Activated CD8-positive, alpha-beta T cell treated with anti-CD3 and anti-CD28 coated beads for 36 hours (primary cell): Measurements from ENCODE around the gene RFX2. TPM values are rescaled to one million over a fixed set of nuclear protein-coding genes. Genes with fewer than 3 reads are reported as not detected.
A peak's percentile ranks its signal among the peaks of the same experiment; 100 is the strongest.

Experiments
- ATAC-seq: fragments of 200-7000 bp; cut with Tn5 transposase; one replicate; pipeline ENCODE4 v1.10.0; 2021; ENCODE audit warnings: mild to moderate bottlenecking, moderate library complexity
- CTCF ChIA-PET: fragments of 350-600 bp; sonication (Branson Sonifier 250); formaldehyde crosslinking; loops from one replicate; lab custom pipeline; 2021; ENCODE audit warnings: antibody characterized with exemption; lab: Charles Lee
- POLR2A ChIA-PET: fragments of 350-600 bp; sonication (Branson Sonifier 250); formaldehyde crosslinking; loops from one replicate; lab custom pipeline; 2021; ENCODE audit warnings: antibody characterized with exemption; lab: Charles Lee
- DNase-seq: peaks from one replicate; pipeline ENCODE4 v3.0.0-alpha.2; 2020
- H3K27ac Mint-ChIP-seq: one replicate; pipeline ENCODE4 v1.8.0; 2021; ENCODE audit warnings: mild to moderate bottlenecking, mixed read lengths
- H3K27me3 Mint-ChIP-seq: one replicate; pipeline ENCODE4 v1.8.0; 2021; ENCODE audit warnings: mixed read lengths
- H3K36me3 Mint-ChIP-seq: one replicate; pipeline ENCODE4 v1.8.0; 2021; ENCODE audit warnings: low read depth, mixed read lengths
- H3K4me1 Mint-ChIP-seq: one replicate; pipeline ENCODE4 v1.8.0; 2021; ENCODE audit warnings: low read depth, mixed read lengths
- H3K4me3 Mint-ChIP-seq: one replicate; pipeline ENCODE4 v1.8.0; 2021; ENCODE audit warnings: mild to moderate bottlenecking, moderate library complexity, mixed read lengths
- H3K9me3 Mint-ChIP-seq: one replicate; pipeline ENCODE4 v1.8.0; 2021; ENCODE audit warnings: mixed read lengths
- intact Hi-C: fragments of 100-400 bp; cut with micrococcal nuclease; formaldehyde crosslinking; loops from one replicate; pipeline ENCODE4 v1.10.0; 2022
- total RNA-seq, 2 experiments: library from RNA; stranded (reverse); gene quantifications; one replicate each; pipeline ENCODE4 v1.2.3, GENCODE V29; 2021
- TF ChIP-seq, protein P1 (sequence below): fragments of 200-600 bp; IDR thresholded peaks from one replicate; pipeline ENCODE4 v1.8.0; 2022; ENCODE audit warnings: antibody characterized with exemption, mild to moderate bottlenecking

The RFX2 gene
- total RNA-seq, 2 experiments from 2014 or later = 8.9 to 10.5 TPM

- CTCF ChIA-PET = interaction anchor here (0.6 to 0.8 kb wide), 2 partner anchors 60 to 263 kb away, joined by 3 read pairs; partner anchors contain the start of gene NRTN
These were observed 43.3 kb downstream of the RFX2 start for GRCh38 chr19:6066661-6067646.

GRCh38 chr19:6065685-6066374 lies 44.5 kb downstream of the RFX2 start:
- TF ChIP-seq, protein P1, sequence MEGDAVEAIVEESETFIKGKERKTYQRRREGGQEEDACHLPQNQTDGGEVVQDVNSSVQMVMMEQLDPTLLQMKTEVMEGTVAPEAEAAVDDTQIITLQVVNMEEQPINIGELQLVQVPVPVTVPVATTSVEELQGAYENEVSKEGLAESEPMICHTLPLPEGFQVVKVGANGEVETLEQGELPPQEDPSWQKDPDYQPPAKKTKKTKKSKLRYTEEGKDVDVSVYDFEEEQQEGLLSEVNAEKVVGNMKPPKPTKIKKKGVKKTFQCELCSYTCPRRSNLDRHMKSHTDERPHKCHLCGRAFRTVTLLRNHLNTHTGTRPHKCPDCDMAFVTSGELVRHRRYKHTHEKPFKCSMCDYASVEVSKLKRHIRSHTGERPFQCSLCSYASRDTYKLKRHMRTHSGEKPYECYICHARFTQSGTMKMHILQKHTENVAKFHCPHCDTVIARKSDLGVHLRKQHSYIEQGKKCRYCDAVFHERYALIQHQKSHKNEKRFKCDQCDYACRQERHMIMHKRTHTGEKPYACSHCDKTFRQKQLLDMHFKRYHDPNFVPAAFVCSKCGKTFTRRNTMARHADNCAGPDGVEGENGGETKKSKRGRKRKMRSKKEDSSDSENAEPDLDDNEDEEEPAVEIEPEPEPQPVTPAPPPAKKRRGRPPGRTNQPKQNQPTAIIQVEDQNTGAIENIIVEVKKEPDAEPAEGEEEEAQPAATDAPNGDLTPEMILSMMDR = no peak
- CTCF ChIA-PET = no interaction called here
- DNase-seq = peak; percentile 75
- Mint-ChIP-seq H3K27me3 (no peaks in the 10 kb centered on the region), H3K9me3 (peaks cover 3% of the 10 kb centered on the region), H3K27ac (peak overlapping the region; percentile 1), H3K36me3 (peaks cover 3% of the 10 kb centered on the region), H3K4me1 (peaks cover 50% of the 10 kb centered on the region), H3K4me3 (no peak overlapping the region)
- POLR2A ChIA-PET = interaction anchor here (0.6 kb wide), 1 partner anchor 51 kb away, joined by 3 read pairs; no protein-coding TSS in a partner anchor
- intact Hi-C loops = no loop called here
- peak; percentile 40 for ATAC-seq

More at GRCh38 chr19:6066661-6067646, 43.3 kb downstream of the RFX2 start:
- TF ChIP-seq, protein P1 = no peak
- Mint-ChIP-seq H3K4me1 (peaks cover 40% of the 10 kb centered on the region), H3K9me3 (peaks cover 3% of the 10 kb centered on the region), H3K27me3 (no peaks in the 10 kb centered on the region), H3K36me3 (peaks cover 3% of the 10 kb centered on the region), H3K4me3 (no peak overlapping the region), H3K27ac (no peak overlapping the region)
- intact Hi-C loops = no loop called here
- DNase-seq (no peak), ATAC-seq (no peak)
- POLR2A ChIA-PET = interaction anchor here (0.7 kb wide), 1 partner anchor 12 kb away, joined by 3 read pairs; no protein-coding TSS in a partner anchor

DNA sequence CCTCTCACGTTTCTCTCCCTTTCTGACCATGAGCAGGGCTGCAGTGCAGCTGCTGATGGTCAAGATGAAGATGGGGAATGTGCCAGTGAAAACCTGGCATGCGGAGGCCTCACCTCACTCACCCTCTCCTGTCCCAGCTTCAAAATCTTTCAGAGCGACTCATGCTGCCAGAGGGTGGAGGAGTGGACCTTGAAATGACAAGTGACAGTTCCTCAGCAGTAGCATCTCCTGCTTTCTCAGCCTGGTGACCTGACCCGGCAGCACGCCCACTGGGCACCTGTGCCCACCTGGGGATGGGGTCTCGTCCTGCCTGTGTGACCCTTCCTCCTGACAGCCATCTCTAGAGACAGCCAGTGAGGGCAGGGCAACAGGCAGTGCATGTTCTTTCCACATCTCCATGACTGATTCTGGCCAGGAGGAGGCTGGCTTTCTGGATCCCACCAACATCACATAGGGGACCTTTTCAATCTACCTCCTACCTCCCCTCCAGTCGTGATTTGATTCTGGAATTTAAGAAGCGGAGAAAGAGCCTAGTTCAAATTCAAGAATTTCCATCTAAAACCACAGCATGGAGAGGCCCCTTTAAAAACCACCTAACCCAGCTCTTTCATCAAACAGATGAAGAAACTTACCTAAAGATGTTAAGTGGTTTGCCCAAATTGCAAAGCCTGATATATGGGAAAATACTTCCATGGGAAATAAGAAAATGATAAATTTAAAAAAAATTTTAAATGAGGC lies 45.8 kb downstream of the RFX2 start:
- H3K4me3 Mint-ChIP-seq = no peak overlapping the region
- CTCF ChIA-PET = interaction anchor here (1.0 to 3.4 kb wide), 2 partner anchors 16 to 61 kb away, joined by 4 to 21 read pairs; no protein-coding TSS in a partner anchor

DNA sequence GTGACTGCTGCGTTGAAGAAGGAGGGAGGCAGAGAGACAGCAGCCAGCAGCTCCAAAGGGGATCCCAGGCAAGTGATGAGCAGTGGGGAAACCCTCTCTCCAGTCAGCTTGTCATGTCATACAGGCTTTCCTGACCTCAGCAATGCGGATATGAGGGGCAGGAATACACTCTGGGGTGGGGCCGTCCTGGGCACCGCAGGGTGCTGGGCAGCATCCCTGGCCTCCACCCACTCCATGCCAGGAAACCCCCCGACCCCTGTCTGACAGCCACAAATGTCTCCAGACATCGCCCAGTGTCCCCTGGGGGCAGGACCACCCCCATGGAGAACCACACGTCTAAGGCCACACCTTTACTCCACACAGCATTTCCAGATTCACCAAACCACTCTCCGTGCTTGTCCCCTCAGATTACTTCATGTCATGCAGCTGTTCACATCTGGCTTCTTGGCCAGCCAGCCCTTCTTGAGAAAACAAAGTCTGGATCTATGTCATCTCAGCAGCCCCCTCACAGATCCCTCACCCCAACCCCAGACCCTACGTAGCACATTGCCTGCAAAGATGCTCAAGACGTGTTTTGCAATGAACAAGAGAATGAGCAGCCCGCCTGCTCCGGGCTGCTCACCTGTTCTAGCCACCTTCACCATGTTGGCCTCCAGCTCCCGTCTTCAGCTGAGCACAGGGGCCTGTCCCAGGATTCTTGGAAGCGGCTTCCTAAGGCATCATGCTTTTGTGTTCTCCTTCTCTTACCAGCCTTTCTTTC lies 46.5 kb downstream of the RFX2 start:
- H3K27ac Mint-ChIP-seq = no peak overlapping the region
- no peaks in the 10 kb centered on the region for H3K9me3 Mint-ChIP-seq
- ChIA-PET CTCF (interaction anchor here (3.4 kb wide), 1 partner anchor 15 kb away, joined by 21 read pairs; no protein-coding TSS in a partner anchor), POLR2A (interaction anchor here (0.6 kb wide), 1 partner anchor 51 kb away, joined by 3 read pairs; no protein-coding TSS in a partner anchor)
- no peaks in the 10 kb centered on the region for H3K36me3 Mint-ChIP-seq
- TF ChIP-seq, protein P1 = no peak
- no peaks in the 10 kb centered on the region for H3K27me3 Mint-ChIP-seq
- H3K4me1 Mint-ChIP-seq = peaks cover 56% of the 10 kb centered on the region
- ATAC-seq (no peak), DNase-seq (no peak)
- intact Hi-C loops = no loop called here
- no peak overlapping the region for H3K4me3 Mint-ChIP-seq

More for the DNA sequence above, 45.8 kb downstream of the RFX2 start:
- POLR2A ChIA-PET = interaction anchor here (0.7 kb wide), 1 partner anchor 51 kb away, joined by 3 read pairs; no protein-coding TSS in a partner anchor
- intact Hi-C loops = no loop called here
- H3K27ac Mint-ChIP-seq = no peak overlapping the region
- H3K27me3 Mint-ChIP-seq = no peaks in the 10 kb centered on the region
- DNase-seq (no peak), ATAC-seq (no peak)
- TF ChIP-seq, protein P1 = no peak
- peaks cover under 1% of the 10 kb centered on the region for H3K9me3 Mint-ChIP-seq
- H3K36me3 Mint-ChIP-seq = no peaks in the 10 kb centered on the region
- peaks cover 58% of the 10 kb centered on the region for H3K4me1 Mint-ChIP-seq
